ENCODE measurements around the gene POLR2M. TPM values are rescaled to one million over a fixed set of nuclear protein-coding genes. Genes with fewer than 3 reads are reported as not detected.

Gene POLR2M
- total and polyA plus RNA-seq, 2 experiments from 2014 or later = 19.6 to 46.3 TPM

- TF ChIP-seq ZNF462 (CRISPR knock-in tag; IDR thresholded peaks at IDR 0.05) = no peak
- no peak for TF ChIP-seq ZNF331 (CRISPR knock-in tag; IDR thresholded peaks at IDR 0.05; ENCODE audit: low read depth)
- no peak for TF ChIP-seq EZH2phosphoT487 (IDR thresholded peaks at IDR 0.05; ENCODE audit: unreplicated experiment)
- TF ChIP-seq CTCF (conservative IDR thresholded peaks at IDR 0.05; ENCODE audit: low read depth in 2 of 2) = no peak
- no peak for TF ChIP-seq ZNF114 (CRISPR knock-in tag; IDR thresholded peaks at IDR 0.05)
- no peak for TF ChIP-seq JUNB (IDR thresholded peaks at IDR 0.05; ENCODE audit: unreplicated experiment)
Observed at GRCh38 chr15:57736591-57736990, 30.1 kb downstream of the POLR2M start (continued).

GRCh38 chr15:57738734-57739237, 32.3 kb downstream of the POLR2M start:
- Histone ChIP-seq H3K4me2 (no peak overlapping the region), H3K79me2 (replicated peaks; ENCODE audit: insufficient read depth) (no peaks in the 10 kb centered on the region), H3K4me3 (no peak overlapping the region), H3K27me3 (ENCODE audit: insufficient read depth) (no peaks in the 10 kb centered on the region), H3K27ac (ENCODE audit: low read depth) (no peak overlapping the region), H4K20me1 (replicated peaks; ENCODE audit: insufficient read depth) (no peaks in the 10 kb centered on the region), H3K4me1 (ENCODE audit: insufficient read depth) (peaks cover 7% of the 10 kb centered on the region; the same call in 1 of the 2 replicates), H3K36me3 (ENCODE audit: insufficient read depth) (no peaks in the 10 kb centered on the region), H3K9me2 (ENCODE audit: insufficient read depth) (no peaks in the 10 kb centered on the region), H3F3A (replicated peaks; ENCODE audit: low read depth) (no peaks in the 10 kb centered on the region), H2AFZ (no peak overlapping the region)
- H3K27me3 Mint-ChIP-seq (ENCODE audit: insufficient read depth, low read depth, poor library complexity) = peaks cover 1% of the 10 kb centered on the region
- H3K4me3 Mint-ChIP-seq = no peak overlapping the region
- H3K9me3 Mint-ChIP-seq = no peaks in the 10 kb centered on the region
- ATAC-seq (no peak), DNase-seq (ENCODE audit: low spot score) (no peak)
- H3K4me1 Mint-ChIP-seq = peaks cover 8% of the 10 kb centered on the region; the same call in 1 of the 3 replicates
- H3K36me3 Mint-ChIP-seq (ENCODE audit: low read depth) = no peaks in the 10 kb centered on the region
- H3K27ac Mint-ChIP-seq = no peak overlapping the region
- TF ChIP-seq CTCF (conservative IDR thresholded peaks at IDR 0.05; ENCODE audit: low read depth in 2 of 2) = no peak
